Measurements from ENCODE around the gene BHLHA9.

DNA sequence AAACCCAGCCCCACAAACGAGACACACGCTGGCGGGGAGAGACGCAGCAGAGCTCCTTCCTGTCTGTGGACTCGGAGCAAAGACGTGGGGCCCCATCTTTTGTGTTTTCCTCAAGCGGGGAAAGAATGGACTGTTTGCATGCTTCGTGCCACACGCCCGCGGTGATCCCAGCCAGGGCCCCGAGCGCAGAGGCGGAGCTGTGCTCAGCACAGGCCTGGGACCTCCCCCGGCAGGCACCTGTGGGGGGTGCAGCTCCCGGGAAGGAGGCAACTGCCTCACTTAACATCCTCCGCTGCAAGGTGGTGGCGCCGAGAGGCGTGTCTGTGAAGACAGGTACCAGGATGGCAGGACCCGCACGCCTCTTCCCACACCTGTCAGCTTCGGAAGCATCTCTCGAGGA lies 28.4 kb downstream of the BHLHA9 start:
- TF ChIP-seq, protein P1, sequence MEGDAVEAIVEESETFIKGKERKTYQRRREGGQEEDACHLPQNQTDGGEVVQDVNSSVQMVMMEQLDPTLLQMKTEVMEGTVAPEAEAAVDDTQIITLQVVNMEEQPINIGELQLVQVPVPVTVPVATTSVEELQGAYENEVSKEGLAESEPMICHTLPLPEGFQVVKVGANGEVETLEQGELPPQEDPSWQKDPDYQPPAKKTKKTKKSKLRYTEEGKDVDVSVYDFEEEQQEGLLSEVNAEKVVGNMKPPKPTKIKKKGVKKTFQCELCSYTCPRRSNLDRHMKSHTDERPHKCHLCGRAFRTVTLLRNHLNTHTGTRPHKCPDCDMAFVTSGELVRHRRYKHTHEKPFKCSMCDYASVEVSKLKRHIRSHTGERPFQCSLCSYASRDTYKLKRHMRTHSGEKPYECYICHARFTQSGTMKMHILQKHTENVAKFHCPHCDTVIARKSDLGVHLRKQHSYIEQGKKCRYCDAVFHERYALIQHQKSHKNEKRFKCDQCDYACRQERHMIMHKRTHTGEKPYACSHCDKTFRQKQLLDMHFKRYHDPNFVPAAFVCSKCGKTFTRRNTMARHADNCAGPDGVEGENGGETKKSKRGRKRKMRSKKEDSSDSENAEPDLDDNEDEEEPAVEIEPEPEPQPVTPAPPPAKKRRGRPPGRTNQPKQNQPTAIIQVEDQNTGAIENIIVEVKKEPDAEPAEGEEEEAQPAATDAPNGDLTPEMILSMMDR (IDR thresholded peaks at IDR 0.05; ENCODE audit: poor library complexity) = no peak
- TF ChIP-seq EZH2 (IDR thresholded peaks at IDR 0.05; ENCODE audit: borderline replicate concordance) (no peak), EZH2phosphoT487 (IDR thresholded peaks at IDR 0.05; ENCODE audit: low read depth, severe bottlenecking, unreplicated experiment) (no peak)
